Duodenal mucosa (tissue), 2 donors: ENCODE data around the gene LBR.

ENCODE experiments used
- H3K27ac ChIP-seq: one replicate; pipeline ENCODE4 v1.7.0; 2013; ENCODE audit warnings: low read depth, low read length
- H3K27me3 ChIP-seq, 2 donors: one replicate each; pipeline ENCODE4 v1.7.0; 2013; ENCODE audit warnings: low read length in 2 of 2, control low read depth in 1 of 2; ENCODE audit not compliant: insufficient read depth in 2 of 2, control insufficient read depth in 1 of 2
- H3K36me3 ChIP-seq, 2 donors: one replicate each; pipeline ENCODE4 v1.7.0; 2013; ENCODE audit warnings: low read length in 2 of 2, control low read depth in 1 of 2; ENCODE audit not compliant: insufficient read depth in 2 of 2, control insufficient read depth in 1 of 2
- H3K4me1 ChIP-seq, 2 donors: one replicate each; pipeline ENCODE4 v1.7.0; 2013; ENCODE audit warnings: low read length in 2 of 2, control low read depth in 1 of 2; ENCODE audit not compliant: insufficient read depth in 2 of 2, control insufficient read depth in 1 of 2
- H3K4me3 ChIP-seq, 2 donors: one replicate each; pipeline ENCODE4 v1.7.0; 2013; ENCODE audit warnings: low read length in 2 of 2, low read depth in 1 of 2
- H3K9ac ChIP-seq, 2 donors: one replicate each; pipeline ENCODE4 v1.7.0; 2013; ENCODE audit warnings: low read length in 2 of 2, low read depth in 1 of 2
- H3K9me3 ChIP-seq, 2 donors: one replicate each; pipeline ENCODE4 v1.7.0; 2013; ENCODE audit warnings: low read length in 2 of 2, control low read depth in 1 of 2; ENCODE audit not compliant: control insufficient read depth in 1 of 2

Gene LBR

DNA sequence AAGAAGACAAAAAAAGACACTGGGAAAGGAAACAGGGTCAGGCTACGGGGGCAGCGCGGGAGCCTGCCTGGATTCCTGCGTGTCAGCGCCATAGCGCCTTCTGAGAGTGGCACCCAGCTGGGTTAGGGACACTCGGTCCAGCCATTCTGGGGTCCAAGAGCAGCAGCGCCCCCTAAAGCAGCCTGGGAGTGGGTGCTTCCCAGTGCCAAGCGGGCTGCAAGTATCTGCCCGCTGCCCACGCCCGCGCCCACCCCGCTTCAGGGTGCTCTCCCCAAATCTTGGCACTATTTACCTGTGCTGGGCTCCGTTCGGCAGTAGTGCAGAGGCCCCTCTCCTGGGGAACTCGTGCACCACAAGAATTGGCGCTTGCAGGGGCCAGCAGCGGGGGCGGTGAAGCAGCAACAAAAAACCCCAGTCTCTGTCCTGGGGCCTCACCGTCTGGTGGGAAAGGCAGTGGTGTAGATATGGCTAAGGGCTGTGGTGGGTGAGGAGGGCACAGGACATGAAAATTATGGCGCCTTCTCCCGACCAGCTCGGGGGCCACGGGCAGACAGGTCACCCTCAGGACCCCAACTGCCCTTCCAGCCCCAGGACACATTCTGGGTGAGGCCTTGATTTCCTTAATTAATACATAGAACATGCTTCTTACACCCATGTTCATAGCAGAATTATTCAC lies 24.1 kb upstream of the LBR start:
- Histone ChIP-seq H3K9ac (no peak overlapping the region), H3K4me3 (no peak overlapping the region), H3K27ac (no peak overlapping the region), H3K9me3 (no peaks in the 10 kb centered on the region), H3K36me3 (no peaks in the 10 kb centered on the region), H3K4me1 (peaks cover 25 to 27% of the 10 kb centered on the region in 2 donors), H3K27me3 (no peaks in the 10 kb centered on the region)

GRCh38 chr1:225451340-225451739 lies 23.5 kb upstream of the LBR start:
- Histone ChIP-seq H3K9me3 (no peaks in the 10 kb centered on the region), H3K9ac (no peak overlapping the region), H3K4me3 (no peak overlapping the region), H3K27ac (no peak overlapping the region), H3K4me1 (peaks cover 31 to 33% of the 10 kb centered on the region in 2 donors), H3K27me3 (no peaks in the 10 kb centered on the region), H3K36me3 (no peaks in the 10 kb centered on the region)

DNA sequence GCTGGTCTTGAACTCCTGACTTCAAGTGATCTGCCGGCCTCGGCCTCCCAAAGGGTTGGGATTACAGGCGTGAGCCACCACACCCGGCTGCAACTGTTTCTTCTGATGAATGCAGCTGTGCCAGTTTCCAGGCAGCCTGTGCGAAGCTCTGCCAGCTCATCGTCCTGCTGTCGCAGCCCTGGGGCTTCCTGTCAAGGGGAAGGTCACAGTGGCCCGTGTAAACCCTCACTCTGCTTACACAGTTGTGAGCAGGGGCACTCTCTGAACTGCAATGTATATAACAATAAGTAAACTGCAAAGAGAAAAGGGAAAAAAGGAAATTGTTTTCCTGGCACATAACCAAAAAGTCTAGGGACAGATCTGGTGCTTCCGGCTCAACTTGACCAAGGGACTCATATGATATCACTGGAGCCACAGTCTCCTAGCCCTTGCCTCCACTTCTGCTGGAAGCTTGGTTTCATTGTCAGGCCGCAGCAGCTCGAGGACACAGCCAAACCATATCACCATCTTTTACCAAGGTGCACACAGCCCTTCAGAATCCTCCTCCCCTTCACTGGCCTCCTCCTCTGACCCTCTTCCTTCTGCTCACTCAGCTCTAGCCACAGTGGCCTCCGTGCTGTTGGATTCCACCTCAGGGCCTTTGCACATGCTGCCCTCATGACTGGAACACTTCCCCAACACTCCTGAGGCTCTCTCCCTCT lies 22.8 kb upstream of the LBR start:
- Histone ChIP-seq H3K9me3 (no peaks in the 10 kb centered on the region), H3K4me1 (peaks cover 38 to 40% of the 10 kb centered on the region in 2 donors), H3K27me3 (no peaks in the 10 kb centered on the region), H3K4me3 (no peak overlapping the region), H3K9ac (no peak overlapping the region), H3K27ac (no peak overlapping the region), H3K36me3 (no peaks in the 10 kb centered on the region)

DNA sequence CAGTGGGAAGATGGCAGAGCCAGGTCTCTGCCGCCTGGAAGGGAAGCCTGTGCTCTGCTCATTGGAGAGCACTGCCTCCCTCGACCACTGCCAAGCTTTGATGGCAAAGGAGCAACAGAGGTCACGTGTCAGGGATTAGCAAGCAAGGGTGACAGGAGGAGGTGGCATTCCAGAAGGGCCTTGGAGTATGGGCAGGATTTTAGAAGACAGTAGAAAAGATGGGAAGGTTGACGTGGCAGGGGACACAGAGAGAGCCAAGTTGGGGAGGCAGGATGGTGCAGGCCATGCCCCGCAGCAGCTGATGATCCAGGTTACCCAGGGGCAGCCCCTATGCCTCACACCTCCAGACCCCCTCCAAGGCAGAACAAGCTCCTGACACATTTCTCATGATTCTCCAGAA lies 21.9 kb upstream of the LBR start:
- Histone ChIP-seq H3K9me3 (no peaks in the 10 kb centered on the region), H3K4me1 (peaks cover 42 to 45% of the 10 kb centered on the region in 2 donors), H3K27me3 (no peaks in the 10 kb centered on the region), H3K9ac (no peak overlapping the region), H3K4me3 (no peak overlapping the region), H3K27ac (no peak overlapping the region), H3K36me3 (no peaks in the 10 kb centered on the region)

DNA sequence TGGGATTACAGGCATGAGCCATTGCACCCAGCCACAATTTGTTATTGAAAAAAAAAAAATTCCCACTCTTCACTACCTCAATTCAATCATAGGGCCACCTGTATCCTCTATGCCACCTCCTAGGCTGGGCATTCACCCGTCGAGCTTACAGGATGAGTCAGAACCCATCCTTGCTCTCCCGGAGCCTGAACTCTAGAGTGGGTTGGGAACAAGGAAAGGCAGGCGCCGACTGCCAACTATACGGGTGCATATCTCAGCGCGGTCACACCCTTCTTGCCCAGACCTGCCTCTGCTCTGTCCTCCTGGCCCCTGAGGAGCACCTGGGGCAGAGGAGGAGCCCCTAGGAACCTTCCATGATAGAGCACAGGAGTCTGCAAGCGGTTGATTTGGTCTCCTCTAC lies 21.4 kb upstream of the LBR start:
- Histone ChIP-seq H3K27me3 (no peaks in the 10 kb centered on the region), H3K9ac (no peak overlapping the region), H3K4me3 (no peak overlapping the region), H3K9me3 (no peaks in the 10 kb centered on the region), H3K36me3 (no peaks in the 10 kb centered on the region), H3K4me1 (peaks cover 41 to 45% of the 10 kb centered on the region in 2 donors), H3K27ac (no peak overlapping the region)

- Histone ChIP-seq H3K4me1 (peaks cover 45 to 53% of the 10 kb centered on the region in 2 donors), H3K27ac (peak overlapping the region; percentile 54), H3K4me3 (no peak overlapping the region), H3K27me3 (no peaks in the 10 kb centered on the region), H3K9me3 (no peaks in the 10 kb centered on the region), H3K36me3 (no peaks in the 10 kb centered on the region), H3K9ac (no peak overlapping the region)
Observed at GRCh38 chr1:225448146-225448805, 20.4 kb upstream of the LBR start.

DNA sequence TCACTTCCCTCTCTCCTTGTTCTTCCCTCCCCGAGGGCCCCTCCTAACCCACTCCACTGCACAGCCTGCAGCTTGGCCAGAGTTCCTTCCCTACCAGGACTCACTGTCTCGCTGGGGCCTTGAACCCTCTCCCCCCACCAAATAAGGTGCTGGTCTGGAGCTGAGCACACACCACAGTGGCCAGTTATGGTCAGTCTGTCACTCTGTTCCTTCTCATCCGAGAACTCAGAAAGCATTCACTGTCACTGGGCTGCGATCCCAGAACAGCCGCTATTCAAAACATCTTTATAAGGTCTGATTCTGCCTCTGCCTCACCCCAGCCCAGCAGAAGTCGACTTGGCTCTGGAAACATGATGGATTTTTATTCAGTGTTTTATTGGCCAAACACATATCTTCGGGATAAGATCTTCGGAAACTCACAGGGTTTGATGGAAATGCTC lies 19.8 kb upstream of the LBR start:
- H3K4me1 ChIP-seq, result peaks cover 51 to 59% of the 10 kb centered on the region in 2 donors
- no peaks in the 10 kb centered on the region for H3K9me3 ChIP-seq
- H3K27ac ChIP-seq, result peak overlapping the region; percentile 37
- no peaks in the 10 kb centered on the region for H3K36me3 ChIP-seq
- H3K27me3 ChIP-seq, result no peaks in the 10 kb centered on the region
- H3K4me3 ChIP-seq, result no peak overlapping the region
- no peak overlapping the region for H3K9ac ChIP-seq

DNA sequence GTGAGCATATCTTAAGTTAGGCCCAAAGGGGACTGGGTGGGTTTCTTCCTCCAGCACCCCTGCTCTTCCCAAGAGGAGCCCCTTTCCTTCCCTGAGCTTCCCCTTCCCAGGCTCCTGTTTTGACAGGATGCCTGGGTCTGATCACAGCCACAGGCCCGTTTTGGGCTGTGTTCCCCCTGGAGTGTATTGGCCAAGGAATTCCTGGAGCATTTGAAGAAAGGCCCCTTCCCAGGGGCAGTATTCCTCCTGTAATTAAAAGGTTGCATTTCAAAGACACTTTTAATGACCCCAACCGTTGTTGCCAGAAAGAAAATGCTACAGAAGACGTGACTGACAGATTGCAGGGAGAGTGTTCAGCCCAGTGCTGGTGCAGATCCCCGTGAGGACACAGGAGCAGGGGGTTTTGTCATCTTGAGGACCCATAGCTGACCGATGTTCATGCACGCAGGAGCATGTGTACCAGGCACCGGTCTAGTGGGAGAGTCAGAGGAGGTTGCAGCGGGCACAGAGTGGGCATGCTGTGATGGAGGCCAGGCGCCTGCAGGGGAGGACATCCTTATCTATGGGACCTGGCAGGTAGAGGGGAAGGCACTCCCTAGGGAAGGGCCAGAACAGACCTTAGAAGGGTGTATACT lies 19.3 kb upstream of the LBR start:
- Histone ChIP-seq H3K9me3 (no peaks in the 10 kb centered on the region), H3K27me3 (no peaks in the 10 kb centered on the region), H3K9ac (no peak overlapping the region), H3K4me3 (no peak overlapping the region), H3K27ac (peak overlapping the region; percentile 37), H3K4me1 (peaks cover 57 to 63% of the 10 kb centered on the region in 2 donors), H3K36me3 (no peaks in the 10 kb centered on the region)

DNA sequence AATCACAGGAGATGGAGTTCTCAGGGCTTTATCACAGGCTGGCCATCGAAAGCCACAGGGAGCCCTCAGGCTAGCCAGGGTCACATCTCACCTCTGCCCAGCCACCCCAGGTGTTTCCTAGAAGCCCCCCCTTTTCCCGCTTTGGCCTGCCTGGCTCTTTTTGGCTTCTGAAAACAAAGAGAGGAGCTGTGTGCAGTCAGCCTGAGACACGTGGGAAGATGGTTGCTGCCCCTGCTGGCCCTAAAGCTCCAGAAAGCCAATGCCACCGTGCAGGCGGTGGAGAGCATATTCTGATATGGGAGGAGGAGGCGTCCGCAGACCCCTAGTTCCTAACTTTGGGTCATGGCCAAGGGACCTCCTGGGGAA lies 18.7 kb upstream of the LBR start:
- Histone ChIP-seq H3K27me3 (no peaks in the 10 kb centered on the region), H3K9me3 (no peaks in the 10 kb centered on the region), H3K4me1 (peaks cover 62 to 68% of the 10 kb centered on the region in 2 donors), H3K27ac (peak overlapping the region; percentile 21), H3K9ac (peak overlapping the region; percentile 2 to 37), H3K4me3 (no peak overlapping the region), H3K36me3 (no peaks in the 10 kb centered on the region)
